ENCODE measurements around the gene ADGRF1.

DNA sequence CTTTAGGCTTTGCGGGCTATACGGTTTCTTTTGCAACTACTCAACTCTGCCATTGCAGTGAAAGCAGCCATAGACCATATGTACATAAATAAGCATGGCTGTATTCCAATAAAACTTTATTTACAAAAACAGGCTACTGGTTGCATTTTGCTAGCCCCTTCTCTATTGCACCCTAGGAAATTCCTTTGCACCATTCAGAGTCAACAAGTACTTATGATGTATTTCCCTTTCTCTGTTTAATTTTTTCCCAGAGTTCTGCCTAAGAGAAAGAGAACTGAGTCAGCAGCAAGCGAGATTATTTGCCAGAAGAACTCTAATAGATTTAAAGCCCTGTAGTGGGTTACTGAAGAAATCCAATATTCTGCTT lies 33.8 kb downstream of the ADGRF1 start:
- TF ChIP-seq, protein P1, sequence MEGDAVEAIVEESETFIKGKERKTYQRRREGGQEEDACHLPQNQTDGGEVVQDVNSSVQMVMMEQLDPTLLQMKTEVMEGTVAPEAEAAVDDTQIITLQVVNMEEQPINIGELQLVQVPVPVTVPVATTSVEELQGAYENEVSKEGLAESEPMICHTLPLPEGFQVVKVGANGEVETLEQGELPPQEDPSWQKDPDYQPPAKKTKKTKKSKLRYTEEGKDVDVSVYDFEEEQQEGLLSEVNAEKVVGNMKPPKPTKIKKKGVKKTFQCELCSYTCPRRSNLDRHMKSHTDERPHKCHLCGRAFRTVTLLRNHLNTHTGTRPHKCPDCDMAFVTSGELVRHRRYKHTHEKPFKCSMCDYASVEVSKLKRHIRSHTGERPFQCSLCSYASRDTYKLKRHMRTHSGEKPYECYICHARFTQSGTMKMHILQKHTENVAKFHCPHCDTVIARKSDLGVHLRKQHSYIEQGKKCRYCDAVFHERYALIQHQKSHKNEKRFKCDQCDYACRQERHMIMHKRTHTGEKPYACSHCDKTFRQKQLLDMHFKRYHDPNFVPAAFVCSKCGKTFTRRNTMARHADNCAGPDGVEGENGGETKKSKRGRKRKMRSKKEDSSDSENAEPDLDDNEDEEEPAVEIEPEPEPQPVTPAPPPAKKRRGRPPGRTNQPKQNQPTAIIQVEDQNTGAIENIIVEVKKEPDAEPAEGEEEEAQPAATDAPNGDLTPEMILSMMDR (IDR thresholded peaks at IDR 0.05; ENCODE audit: low read depth, low read length, poor library complexity, severe bottlenecking): no peak
- no peak for TF ChIP-seq EZH2phosphoT487 (IDR thresholded peaks at IDR 0.05; ENCODE audit: borderline replicate concordance, low read length)

Data from DOHH2 (cell line).